IPS DF 6.9 (cell line): Measurements from ENCODE around the gene NFIB.

Source experiments
- DNase-seq: peaks from one replicate; pipeline ENCODE4 v3.0.0-alpha.2; 2013; ENCODE audit warnings: low read depth, low spot score
- H3K27ac ChIP-seq: one replicate; pipeline ENCODE4 v1.5.1; 2013; ENCODE audit warnings: low read length, control low read depth
- H3K27me3 ChIP-seq: 2 replicates; pipeline ENCODE4 v1.6.1; 2013; ENCODE audit warnings: mild to moderate bottlenecking, low read length; ENCODE audit not compliant: control insufficient read depth, insufficient read depth
- H3K36me3 ChIP-seq: 2 replicates; pipeline ENCODE4 v1.6.1; 2013; ENCODE audit warnings: low read length; ENCODE audit not compliant: control insufficient read depth, insufficient read depth
- H3K4me1 ChIP-seq: 2 replicates; pipeline ENCODE4 v1.6.1; 2013; ENCODE audit warnings: low read length; ENCODE audit not compliant: control insufficient read depth, insufficient read depth
- H3K4me3 ChIP-seq: 2 replicates; pipeline ENCODE4 v1.5.1; 2013; ENCODE audit warnings: mild to moderate bottlenecking, low read length
- H3K9me3 ChIP-seq: 2 replicates; pipeline ENCODE4 v1.6.1; 2013; ENCODE audit warnings: low read length, inconsistent platforms; ENCODE audit not compliant: control insufficient read depth, insufficient read depth
- WGBS: extraction: QIAGEN DNeasy Blood & Tissue Kit; methylation state at CpG from one replicate; pipeline ENCODE4 v1.1.7; 2013; ENCODE audit warnings: mixed read lengths, missing lambda C conversion rate; ENCODE audit not compliant: insufficient read length, insufficient coverage; 5-methylcytosine and 5-hydroxymethylcytosine counted together

NFIB gene

DNA sequence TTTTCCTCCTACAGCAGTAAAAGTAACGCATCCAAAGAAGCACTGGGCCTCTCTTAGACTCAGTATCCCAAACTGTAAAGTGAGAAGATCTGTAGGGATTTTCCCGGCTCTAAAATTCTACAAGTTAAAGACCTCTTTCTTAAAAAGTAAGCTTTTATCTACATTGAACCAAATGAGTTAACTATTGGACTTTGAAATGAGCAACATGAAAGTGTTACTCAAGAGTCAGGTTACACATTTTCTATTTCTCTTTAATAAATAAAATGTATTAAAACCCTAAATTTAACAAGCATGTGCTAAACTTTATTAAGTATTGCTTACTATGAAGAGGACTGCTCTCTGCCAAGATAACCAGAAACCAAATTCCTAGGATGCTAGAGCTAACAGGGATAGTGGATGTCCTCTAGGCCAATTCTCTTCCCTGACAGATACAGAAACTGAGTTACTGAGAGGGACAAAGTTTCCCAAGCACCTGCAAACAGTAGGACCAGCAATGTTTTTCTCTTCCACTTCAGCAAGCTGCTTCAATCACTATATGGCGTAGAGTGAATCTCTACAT is 21.7 kb downstream of the NFIB start:
- no peak for DNase-seq
- no CpG with 5 or more reads among the region's 3 CpGs for WGBS
- Histone ChIP-seq H3K4me3 (no peak overlapping the region), H3K36me3 (no peaks in the 10 kb centered on the region), H3K27me3 (no peaks in the 10 kb centered on the region), H3K4me1 (no peaks in the 10 kb centered on the region), H3K27ac (no peak overlapping the region), H3K9me3 (no peaks in the 10 kb centered on the region)

DNA sequence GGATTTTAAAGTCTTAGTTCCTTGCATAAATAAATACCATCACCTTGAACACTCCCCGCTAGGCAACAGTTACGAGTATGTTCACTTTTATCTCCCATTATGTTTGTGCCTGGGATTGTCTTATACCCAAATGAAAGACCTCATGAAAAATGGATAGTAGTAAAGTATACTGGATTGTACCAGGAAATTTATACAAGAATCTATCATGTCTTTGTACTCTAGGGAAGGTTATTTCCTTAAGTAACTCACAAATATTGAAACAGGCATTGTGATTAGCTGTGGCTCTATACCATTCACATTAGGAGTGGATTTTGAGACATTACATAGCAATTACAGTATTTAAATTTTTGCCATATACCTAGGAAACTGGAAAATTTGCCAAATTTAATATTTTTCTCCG is 24.0 kb downstream of the NFIB start:
- no peaks in the 10 kb centered on the region for H3K27me3 ChIP-seq
- no peaks in the 10 kb centered on the region for H3K4me1 ChIP-seq
- H3K9me3 ChIP-seq: no peaks in the 10 kb centered on the region
- WGBS: no CpG with 5 or more reads among the region's 3 CpGs
- no peak for DNase-seq
- H3K36me3 ChIP-seq: no peaks in the 10 kb centered on the region
- H3K27ac ChIP-seq: no peak overlapping the region
- no peak overlapping the region for H3K4me3 ChIP-seq

DNA sequence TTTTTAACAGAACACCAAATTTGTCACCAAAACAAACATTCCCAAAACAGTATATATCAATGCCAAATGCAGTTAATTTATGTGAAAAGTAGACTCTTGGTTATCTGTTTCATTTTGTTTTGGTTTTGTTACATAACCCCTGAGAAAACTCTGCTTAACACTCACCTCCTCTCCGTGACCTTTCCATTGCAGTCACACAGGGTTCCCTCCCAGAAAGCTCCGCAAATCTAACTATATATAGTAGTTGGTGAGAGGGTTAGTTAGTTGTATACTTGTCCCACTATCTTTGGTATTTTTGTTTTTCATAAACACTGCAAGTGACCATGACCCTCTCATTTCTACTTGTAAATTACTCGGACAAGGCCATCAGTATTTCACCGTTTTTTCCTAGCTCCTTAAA is 25.5 kb downstream of the NFIB start:
- no peak overlapping the region for H3K27ac ChIP-seq

DNA sequence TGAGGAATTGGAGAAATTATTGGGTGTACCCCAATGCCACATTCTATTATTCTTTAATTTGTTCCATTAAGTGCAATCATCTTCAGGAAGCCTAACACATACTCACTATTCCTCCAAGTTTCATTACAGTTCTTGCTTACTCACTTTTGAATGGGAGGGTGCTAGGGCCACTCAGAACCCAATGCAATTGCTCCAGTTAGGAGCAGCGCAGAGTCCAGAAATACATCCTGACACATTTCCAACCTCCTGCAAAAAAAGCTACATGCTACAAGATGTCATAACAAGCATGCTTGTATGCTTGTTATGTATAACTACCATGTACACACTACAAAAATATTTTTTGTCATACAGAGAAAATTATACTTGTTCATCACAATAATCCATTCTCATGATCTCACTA is 27.8 kb downstream of the NFIB start:
- Histone ChIP-seq H3K4me1 (no peaks in the 10 kb centered on the region), H3K27me3 (no peaks in the 10 kb centered on the region), H3K36me3 (no peaks in the 10 kb centered on the region), H3K4me3 (no peak overlapping the region), H3K27ac (no peak overlapping the region), H3K9me3 (no peaks in the 10 kb centered on the region)
- WGBS: no CpG with 5 or more reads among the region's 1 CpG
- DNase-seq: no peak

More for the DNA sequence above, 25.5 kb downstream of the NFIB start:
- DNase-seq: no peak
- Histone ChIP-seq H3K27me3 (no peaks in the 10 kb centered on the region), H3K4me3 (no peak overlapping the region), H3K9me3 (no peaks in the 10 kb centered on the region), H3K36me3 (no peaks in the 10 kb centered on the region), H3K4me1 (no peaks in the 10 kb centered on the region)
- WGBS: no CpG with 5 or more reads among the region's 4 CpGs

DNA sequence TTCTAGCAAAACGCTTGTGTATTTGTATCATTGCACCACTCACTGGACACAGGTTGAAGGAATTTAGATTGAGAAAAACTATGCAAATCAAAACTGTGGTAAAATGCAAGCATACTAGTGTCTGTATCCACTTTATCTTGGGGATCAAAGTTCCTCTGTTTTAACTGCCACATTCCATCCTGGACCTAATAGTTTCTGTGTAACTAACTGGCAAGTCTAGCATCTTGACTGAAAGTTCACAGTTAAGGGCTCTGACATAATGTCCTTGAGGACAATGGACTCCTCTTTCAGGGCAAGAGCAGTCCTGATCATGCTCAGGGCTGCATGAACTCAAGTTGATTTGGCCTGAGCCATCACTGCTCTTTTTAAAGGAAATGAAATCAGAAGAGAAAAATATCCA is 30.7 kb downstream of the NFIB start:
- DNase-seq: no peak
- H3K27ac ChIP-seq: no peak overlapping the region
- H3K4me1 ChIP-seq: no peaks in the 10 kb centered on the region; the same call in 1 of the 2 replicates
- no peaks in the 10 kb centered on the region for H3K27me3 ChIP-seq
- H3K9me3 ChIP-seq: no peaks in the 10 kb centered on the region
- H3K36me3 ChIP-seq: no peaks in the 10 kb centered on the region
- WGBS: no CpG with 5 or more reads among the region's 1 CpG
- no peak overlapping the region for H3K4me3 ChIP-seq

DNA sequence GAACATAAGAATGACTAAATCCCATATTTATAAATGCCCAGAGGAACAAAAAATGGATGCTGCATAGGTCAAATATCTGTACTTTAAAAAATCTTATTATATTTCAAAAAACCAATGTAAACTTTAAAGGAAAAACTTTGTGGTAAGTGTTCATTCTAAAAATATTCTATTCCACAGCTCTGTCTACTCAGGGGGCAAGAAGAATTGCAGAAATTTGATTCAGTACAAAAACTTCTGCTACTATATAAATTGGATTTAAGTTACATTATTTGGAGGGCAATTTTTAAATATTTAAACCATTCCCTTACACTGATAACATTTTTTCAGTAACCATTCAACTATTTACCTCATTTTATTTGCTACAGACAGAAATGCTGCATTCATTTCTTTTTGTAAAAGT is 32.1 kb downstream of the NFIB start:
- no peak overlapping the region for H3K27ac ChIP-seq
- no peaks in the 10 kb centered on the region for H3K36me3 ChIP-seq
- no peaks in the 10 kb centered on the region; the same call in 1 of the 2 replicates for H3K4me1 ChIP-seq
- H3K4me3 ChIP-seq: no peak overlapping the region
- H3K9me3 ChIP-seq: no peaks in the 10 kb centered on the region
- no peaks in the 10 kb centered on the region for H3K27me3 ChIP-seq
- no peak for DNase-seq

- H3K27me3 ChIP-seq: no peaks in the 10 kb centered on the region
Measured at GRCh38 chr9:14281136-14281795, 32.7 kb downstream of the NFIB start.

GRCh38 chr9:14279671-14280070 is 34.3 kb downstream of the NFIB start:
- Histone ChIP-seq H3K27me3 (no peaks in the 10 kb centered on the region), H3K36me3 (no peaks in the 10 kb centered on the region), H3K27ac (no peak overlapping the region), H3K9me3 (no peaks in the 10 kb centered on the region), H3K4me3 (no peak overlapping the region), H3K4me1 (peaks cover 1% of the 10 kb centered on the region; the same call in 1 of the 2 replicates)
- DNase-seq: no peak
- WGBS: no CpG with 5 or more reads among the region's 3 CpGs

More at GRCh38 chr9:14281136-14281795, 32.7 kb downstream of the NFIB start:
- H3K4me3 ChIP-seq: no peak overlapping the region
- H3K4me1 ChIP-seq: no peaks in the 10 kb centered on the region; the same call in 1 of the 2 replicates
- no peak overlapping the region for H3K27ac ChIP-seq
- no CpG with 5 or more reads among the region's 1 CpG for WGBS
- no peaks in the 10 kb centered on the region for H3K36me3 ChIP-seq
- DNase-seq: no peak
- H3K9me3 ChIP-seq: no peaks in the 10 kb centered on the region

- no peak overlapping the region for H3K27ac ChIP-seq
Measured at GRCh38 chr9:14278291-14278721, 35.6 kb downstream of the NFIB start.

GRCh38 chr9:14277761-14278160 is 36.2 kb downstream of the NFIB start:
- H3K27ac ChIP-seq: no peak overlapping the region
- H3K4me1 ChIP-seq: peaks cover 4% of the 10 kb centered on the region; the same call in 1 of the 2 replicates
- H3K27me3 ChIP-seq: no peaks in the 10 kb centered on the region
- DNase-seq: no peak
- WGBS: no CpG with 5 or more reads among the region's 3 CpGs
- no peak overlapping the region for H3K4me3 ChIP-seq
- no peaks in the 10 kb centered on the region for H3K36me3 ChIP-seq
- H3K9me3 ChIP-seq: no peaks in the 10 kb centered on the region

More at GRCh38 chr9:14278291-14278721, 35.6 kb downstream of the NFIB start:
- peaks cover 4% of the 10 kb centered on the region; the same call in 1 of the 2 replicates for H3K4me1 ChIP-seq
- no peaks in the 10 kb centered on the region for H3K36me3 ChIP-seq
- DNase-seq: no peak
- no CpG with 5 or more reads among the region's 5 CpGs for WGBS
- H3K4me3 ChIP-seq: no peak overlapping the region
- H3K27me3 ChIP-seq: no peaks in the 10 kb centered on the region
- H3K9me3 ChIP-seq: no peaks in the 10 kb centered on the region

- Histone ChIP-seq H3K4me1 (peaks cover 4% of the 10 kb centered on the region; the same call in 1 of the 2 replicates), H3K4me3 (no peak overlapping the region), H3K9me3 (no peaks in the 10 kb centered on the region), H3K27ac (no peak overlapping the region), H3K27me3 (no peaks in the 10 kb centered on the region), H3K36me3 (no peaks in the 10 kb centered on the region)
- WGBS: no CpG with 5 or more reads among the region's 8 CpGs
- no peak for DNase-seq
Measured at GRCh38 chr9:14277244-14277643, 36.7 kb downstream of the NFIB start.
